ENCODE data around the gene CAPN2.

CAPN2 gene

GRCh38 chr1:223703668-223704013 lies 8.7 kb upstream of the CAPN2 start:
- Histone ChIP-seq H3K4me1 (ENCODE audit: control insufficient read depth, insufficient read depth, low read length, unreplicated experiment) (peaks cover 80% of the 10 kb centered on the region), H3K36me3 (ENCODE audit: insufficient read depth, low read length) (no peaks in the 10 kb centered on the region), H3K4me3 (ENCODE audit: low read depth, low read length) (no peak overlapping the region), H2AFZ (ENCODE audit: low read length, unreplicated experiment) (no peak overlapping the region), H3K27ac (ENCODE audit: low read depth, low read length) (peak overlapping the region; percentile 94), H3K79me2 (ENCODE audit: control insufficient read depth, insufficient read depth, low read length, unreplicated experiment) (peaks cover 22% of the 10 kb centered on the region), H3K27me3 (ENCODE audit: insufficient read depth, low read length) (no peaks in the 10 kb centered on the region)

- Histone ChIP-seq H2AFZ (ENCODE audit: low read length, unreplicated experiment) (peak overlapping the region; percentile 19), H3K36me3 (ENCODE audit: insufficient read depth, low read length) (no peaks in the 10 kb centered on the region), H3K4me3 (ENCODE audit: low read depth, low read length) (peak overlapping the region; percentile 47), H3K27me3 (ENCODE audit: insufficient read depth, low read length) (no peaks in the 10 kb centered on the region), H3K79me2 (ENCODE audit: control insufficient read depth, insufficient read depth, low read length, unreplicated experiment) (peaks cover 22% of the 10 kb centered on the region), H3K27ac (ENCODE audit: low read depth, low read length) (peak overlapping the region; percentile 94), H3K4me1 (ENCODE audit: control insufficient read depth, insufficient read depth, low read length, unreplicated experiment) (peaks cover 77% of the 10 kb centered on the region)
Measured at GRCh38 chr1:223704921-223705878, 7.1 kb upstream of the CAPN2 start.

- peaks cover 73% of the 10 kb centered on the region for H3K4me1 ChIP-seq (ENCODE audit: control insufficient read depth, insufficient read depth, low read length, unreplicated experiment)
- H3K4me3 ChIP-seq (ENCODE audit: low read depth, low read length): peak overlapping the region; percentile 49
- no peaks in the 10 kb centered on the region for H3K27me3 ChIP-seq (ENCODE audit: insufficient read depth, low read length)
- H2AFZ ChIP-seq (ENCODE audit: low read length, unreplicated experiment): peak overlapping the region; percentile 19
- peaks cover 22% of the 10 kb centered on the region for H3K79me2 ChIP-seq (ENCODE audit: control insufficient read depth, insufficient read depth, low read length, unreplicated experiment)
- H3K36me3 ChIP-seq (ENCODE audit: insufficient read depth, low read length): no peaks in the 10 kb centered on the region
- peak overlapping the region; percentile 94 for H3K27ac ChIP-seq (ENCODE audit: low read depth, low read length)
Measured at GRCh38 chr1:223706077-223706973, 6.0 kb upstream of the CAPN2 start.

- Histone ChIP-seq H3K79me2 (ENCODE audit: control insufficient read depth, insufficient read depth, low read length, unreplicated experiment) (peaks cover 26% of the 10 kb centered on the region), H3K27ac (ENCODE audit: low read depth, low read length) (peak overlapping the region; percentile 94), H3K36me3 (ENCODE audit: insufficient read depth, low read length) (no peaks in the 10 kb centered on the region), H2AFZ (ENCODE audit: low read length, unreplicated experiment) (no peak overlapping the region), H3K4me3 (ENCODE audit: low read depth, low read length) (peak overlapping the region; percentile 45), H3K27me3 (ENCODE audit: insufficient read depth, low read length) (no peaks in the 10 kb centered on the region), H3K4me1 (ENCODE audit: control insufficient read depth, insufficient read depth, low read length, unreplicated experiment) (peaks cover 77% of the 10 kb centered on the region)
Measured at GRCh38 chr1:223707256-223708000, 4.9 kb upstream of the CAPN2 start.

GRCh38 chr1:223708001-223708359 lies 4.4 kb upstream of the CAPN2 start:
- peak overlapping the region; percentile 45 for H3K4me3 ChIP-seq (ENCODE audit: low read depth, low read length)
- H2AFZ ChIP-seq (ENCODE audit: low read length, unreplicated experiment): no peak overlapping the region
- H3K27ac ChIP-seq (ENCODE audit: low read depth, low read length): peak overlapping the region; percentile 94
- peaks cover 30% of the 10 kb centered on the region for H3K79me2 ChIP-seq (ENCODE audit: control insufficient read depth, insufficient read depth, low read length, unreplicated experiment)
- H3K4me1 ChIP-seq (ENCODE audit: control insufficient read depth, insufficient read depth, low read length, unreplicated experiment): peaks cover 72% of the 10 kb centered on the region
- H3K27me3 ChIP-seq (ENCODE audit: insufficient read depth, low read length): no peaks in the 10 kb centered on the region
- H3K36me3 ChIP-seq (ENCODE audit: insufficient read depth, low read length): no peaks in the 10 kb centered on the region

GRCh38 chr1:223708651-223709268 lies 3.6 kb upstream of the CAPN2 start:
- H3K27ac ChIP-seq (ENCODE audit: low read depth, low read length): peak overlapping the region; percentile 94
- peaks cover 34% of the 10 kb centered on the region for H3K79me2 ChIP-seq (ENCODE audit: control insufficient read depth, insufficient read depth, low read length, unreplicated experiment)
- no peaks in the 10 kb centered on the region for H3K36me3 ChIP-seq (ENCODE audit: insufficient read depth, low read length)
- peaks cover 65% of the 10 kb centered on the region for H3K4me1 ChIP-seq (ENCODE audit: control insufficient read depth, insufficient read depth, low read length, unreplicated experiment)
- H3K4me3 ChIP-seq (ENCODE audit: low read depth, low read length): no peak overlapping the region
- no peak overlapping the region for H2AFZ ChIP-seq (ENCODE audit: low read length, unreplicated experiment)
- no peaks in the 10 kb centered on the region for H3K27me3 ChIP-seq (ENCODE audit: insufficient read depth, low read length)

- Histone ChIP-seq H3K79me2 (ENCODE audit: control insufficient read depth, insufficient read depth, low read length, unreplicated experiment) (peaks cover 36% of the 10 kb centered on the region), H3K27ac (ENCODE audit: low read depth, low read length) (no peak overlapping the region), H3K36me3 (ENCODE audit: insufficient read depth, low read length) (0 out of 2 replicates have a peak, but pooled peaks cover 3% of the 10 kb centered on the region), H2AFZ (ENCODE audit: low read length, unreplicated experiment) (no peak overlapping the region), H3K27me3 (ENCODE audit: insufficient read depth, low read length) (no peaks in the 10 kb centered on the region), H3K4me1 (ENCODE audit: control insufficient read depth, insufficient read depth, low read length, unreplicated experiment) (peaks cover 64% of the 10 kb centered on the region), H3K4me3 (ENCODE audit: low read depth, low read length) (no peak overlapping the region)
Measured at GRCh38 chr1:223709598-223709997, 2.7 kb upstream of the CAPN2 start.

GRCh38 chr1:223710179-223711133 lies 1.9 kb upstream of the CAPN2 start:
- peak overlapping the region; percentile 8; the same call in 1 of the 2 replicates for H3K27ac ChIP-seq (ENCODE audit: low read depth, low read length)
- H3K4me3 ChIP-seq (ENCODE audit: low read depth, low read length): no peak overlapping the region
- no peaks in the 10 kb centered on the region for H3K27me3 ChIP-seq (ENCODE audit: insufficient read depth, low read length)
- H3K4me1 ChIP-seq (ENCODE audit: control insufficient read depth, insufficient read depth, low read length, unreplicated experiment): peaks cover 62% of the 10 kb centered on the region
- 0 out of 2 replicates have a peak, but pooled peaks cover 3% of the 10 kb centered on the region for H3K36me3 ChIP-seq (ENCODE audit: insufficient read depth, low read length)
- H2AFZ ChIP-seq (ENCODE audit: low read length, unreplicated experiment): no peak overlapping the region
- peaks cover 37% of the 10 kb centered on the region for H3K79me2 ChIP-seq (ENCODE audit: control insufficient read depth, insufficient read depth, low read length, unreplicated experiment)

GRCh38 chr1:223711173-223711572 lies 1.2 kb upstream of the CAPN2 start:
- Histone ChIP-seq H2AFZ (ENCODE audit: low read length, unreplicated experiment) (no peak overlapping the region), H3K4me1 (ENCODE audit: control insufficient read depth, insufficient read depth, low read length, unreplicated experiment) (peaks cover 62% of the 10 kb centered on the region), H3K4me3 (ENCODE audit: low read depth, low read length) (no peak overlapping the region), H3K79me2 (ENCODE audit: control insufficient read depth, insufficient read depth, low read length, unreplicated experiment) (peaks cover 45% of the 10 kb centered on the region), H3K36me3 (ENCODE audit: insufficient read depth, low read length) (0 out of 2 replicates have a peak, but pooled peaks cover 8% of the 10 kb centered on the region), H3K27me3 (ENCODE audit: insufficient read depth, low read length) (no peaks in the 10 kb centered on the region), H3K27ac (ENCODE audit: low read depth, low read length) (peak overlapping the region; percentile 8; the same call in 1 of the 2 replicates)
